GM12878 (cell line): ENCODE results near the gene MED13L. TPM values are rescaled to one million over a fixed set of nuclear protein-coding genes. Genes with fewer than 3 reads are reported as not detected.

Source experiments
- ATAC-seq: fragments of 200-7000 bp; cut with Tn5 transposase; 3 replicates; pipeline ENCODE4 v1.9.1; 2020; ENCODE audit warnings: mild to moderate bottlenecking, moderate library complexity
- BruUV-seq: library from RNA; stranded (reverse); fragments of 400-500 nt; replicated peaks from 2 replicates; lab custom pipeline; 2021; lab: Mats Ljungman, UMichigan
- CTCF ChIA-PET: fragments of 300-600 bp; sonication (Branson Sonifier 250); formaldehyde crosslinking; extraction: SDS; loops from one replicate; lab custom pipeline; 2021; ENCODE audit warnings: inconsistent platforms; lab: Yijun Ruan, JAX
- POLR2A ChIA-PET: fragments of 350-600 bp; formaldehyde crosslinking; extraction: SDS; loops from one replicate; lab custom pipeline; 2021; ENCODE audit warnings: inconsistent platforms; lab: Charles Lee
- RAD21 ChIA-PET: fragments of 300-600 bp; sonication (Branson Sonifier 250); formaldehyde crosslinking; loops from one replicate; lab custom pipeline; 2023; ENCODE audit warnings: antibody characterized with exemption; ENCODE audit not compliant: unreplicated experiment; lab: Charles Lee
- SMC1A ChIA-PET: fragments of 300-600 bp; sonication (Branson Sonifier 250); formaldehyde crosslinking; loops from one replicate; lab custom pipeline; 2023; ENCODE audit not compliant: unreplicated experiment, uncharacterized antibody; lab: Charles Lee
- DNase-seq: peaks from one replicate; pipeline ENCODE4 v3.0.0-alpha.2; 2011; ENCODE audit warnings: low read depth, low spot score
- FAIRE-seq: peaks from 3 replicates; lab custom pipeline; 2011; peaks lifted over from hg19 to GRCh38; lab: Jason Lieb, UNC
- H2AFZ ChIP-seq: 2 replicates; pipeline ENCODE4 v1.6.0; 2011; ENCODE audit warnings: low read depth, low read length, control low read depth; ENCODE audit not compliant: control insufficient read depth
- H3K27ac ChIP-seq: 2 replicates; pipeline ENCODE4 v1.5.1; 2011; ENCODE audit warnings: control low read depth; ENCODE audit not compliant: control insufficient read depth, insufficient read depth
- H3K27me3 ChIP-seq, 2 experiments: replicated peaks in 1 of 2; 2 replicates each; pipeline versions ENCODE4 v1.6.0 to v1.6.1; 2011; ENCODE audit warnings: low read length in 1 of 2; ENCODE audit not compliant: control insufficient read depth in 2 of 2, insufficient read depth in 2 of 2
- H3K36me3 ChIP-seq, 2 experiments: 2 replicates each; pipeline ENCODE4 v1.5.1; 2011; ENCODE audit warnings: low read length in 1 of 2; ENCODE audit not compliant: control insufficient read depth in 2 of 2, insufficient read depth in 2 of 2
- H3K4me1 ChIP-seq: 2 replicates; pipeline ENCODE4 v1.6.1; 2011; ENCODE audit warnings: mild to moderate bottlenecking, low read length, moderate library complexity, mixed read lengths; ENCODE audit not compliant: control insufficient read depth, insufficient read depth
- H3K4me2 ChIP-seq: 2 replicates; pipeline ENCODE4 v1.6.0; 2011; ENCODE audit warnings: control low read depth; ENCODE audit not compliant: control insufficient read depth, insufficient read depth
- H3K4me3 ChIP-seq: fragments of 200-600 bp; sonication (generic); 2 replicates; pipeline ENCODE4 v1.5.1; 2016
- H3K79me2 ChIP-seq: 2 replicates; pipeline ENCODE4 v1.6.0; 2011; ENCODE audit warnings: low read length; ENCODE audit not compliant: control insufficient read depth, insufficient read depth
- H3K9ac ChIP-seq: 2 replicates; pipeline ENCODE4 v1.8.0; 2011; ENCODE audit warnings: low read length, control low read depth, mixed read lengths; ENCODE audit not compliant: control insufficient read depth, insufficient read depth
- H3K9me3 ChIP-seq: replicated peaks from 3 replicates; pipeline ENCODE4 v1.5.1; 2011; ENCODE audit warnings: mild to moderate bottlenecking, low read length; ENCODE audit not compliant: control insufficient read depth, insufficient read depth
- H4K20me1 ChIP-seq: 2 replicates; pipeline ENCODE4 v1.6.0; 2011; ENCODE audit not compliant: control insufficient read depth, insufficient read depth
- BRCA1 ChIP-seq: IDR thresholded peaks from 2 replicates; pipeline ENCODE4 v1.6.1; 2011; ENCODE audit warnings: low read depth, low read length, improper control_type of control experiment
- CEBPZ ChIP-seq: fragments of 150-350 bp; IDR thresholded peaks from 2 replicates; pipeline ENCODE4 v1.6.1; 2016; ENCODE audit warnings: low read depth, low read length
- DPF2 ChIP-seq: fragments of 450-650 bp; IDR thresholded peaks from 2 replicates; pipeline ENCODE4 v1.6.1; 2017; ENCODE audit warnings: mild to moderate bottlenecking
- NR2C2 ChIP-seq: IDR thresholded peaks from 2 replicates; pipeline ENCODE4 v1.6.1; 2011; ENCODE audit warnings: borderline replicate concordance, low read depth; ENCODE audit not compliant: control insufficient read depth, insufficient read length
- PML ChIP-seq: IDR thresholded peaks from 2 replicates; pipeline ENCODE4 v1.6.1; 2012; ENCODE audit warnings: low read length, inconsistent platforms
- RELA ChIP-seq: fragments of 450-650 bp; IDR thresholded peaks from 2 replicates; pipeline ENCODE4 v1.8.0; 2014; ENCODE audit warnings: borderline replicate concordance; ENCODE audit not compliant: partially characterized antibody
- RUNX3 ChIP-seq: IDR thresholded peaks from 2 replicates; pipeline ENCODE4 v1.6.1; 2012; ENCODE audit warnings: low read length, inconsistent platforms
- SMAD1 ChIP-seq: fragments of 450-650 bp; IDR thresholded peaks from 2 replicates; pipeline ENCODE4 v1.6.1; 2018; ENCODE audit warnings: mild to moderate bottlenecking, low read depth; ENCODE audit not compliant: partially characterized antibody
- SMC3 ChIP-seq: IDR thresholded peaks from 2 replicates; pipeline ENCODE4 v1.6.1; 2011; ENCODE audit warnings: low read length, improper control_type of control experiment, borderline replicate concordance
- USF1 ChIP-seq: IDR thresholded peaks from 2 replicates; pipeline ENCODE4 v1.6.1; 2011; ENCODE audit warnings: borderline replicate concordance, low read depth, mild to moderate bottlenecking, moderate library complexity, mixed read lengths, low read length; ENCODE audit not compliant: insufficient read depth; ENCODE audit errors: extremely low read length
- YBX1 ChIP-seq: fragments of 450-650 bp; IDR thresholded peaks from 2 replicates; pipeline ENCODE4 v1.6.1; 2016; ENCODE audit warnings: antibody characterized with exemption
- WGBS: methylation state at CpG from one replicate; pipeline ENCODE4 v1.1.6; 2016; ENCODE audit warnings: low lambda C conversion rate; ENCODE audit not compliant: insufficient replicate concordance, insufficient coverage; ENCODE audit errors: missing lambda C conversion rate; 5-methylcytosine and 5-hydroxymethylcytosine counted together
- in situ Hi-C: fragments of 300-500 bp; cut with MboI; formaldehyde crosslinking; loops from 9 replicates; pipeline ENCODE4 v1.14.3; 2018; ENCODE audit warnings: mixed read lengths
- intact Hi-C: fragments of 100-400 bp; cut with micrococcal nuclease; formaldehyde crosslinking; loops from one replicate; pipeline ENCODE4 v1.14.2; 2022; ENCODE audit not compliant: unreplicated experiment
- polyA plus RNA-seq, 11 experiments: library from polyadenylated mRNA; depleted of rRNA in 4 of 11; unstranded in 6 of 11; stranded (reverse) in 5 of 11; fragments of >200 nt; fragmentation: Nextera tagmentation in 4 of 11; fragmentation: Illumina TruSeq in 1 of 11; extraction: Ambion mirVana in 4 of 11; extraction: Trizol in 1 of 11; gene quantifications; 1 replicate in 1 of 11; 2 replicates in 10 of 11; pipeline versions ENCODE4 v1.2.1 to v1.2.3, GENCODE V29; 2011 to 2016; ENCODE audit warnings: inconsistent platforms in 2 of 11, missing spikeins in 2 of 11, low read depth in 1 of 11
- total RNA-seq, 4 experiments: library from RNA; depleted of rRNA in 3 of 4; stranded (reverse); fragments of >200 nt in 3 of 4; fragmentation: Illumina TruSeq in 1 of 4; extraction: Trizol in 1 of 4; gene quantifications; 2 replicates each; pipeline versions ENCODE4 v1.2.1 to v1.2.3, GENCODE V29; 2013 to 2021

MED13L gene
- total and polyA plus RNA-seq, 10 of the 15 experiments (the other 5 are each of a cell fraction or from before 2014, with no cell fraction given), result 3.7 to 30.1 (median 9.1) TPM

GRCh38 chr12:116055895-116056607 is 221.4 kb downstream of the MED13L start:
- Histone ChIP-seq H3K36me3 (no peaks in the 10 kb centered on the region), H3K27ac (no peak overlapping the region), H3K27me3 (no peaks in the 10 kb centered on the region), H3K4me3 (no peak overlapping the region), H4K20me1 (no peaks in the 10 kb centered on the region), H2AFZ (no peak overlapping the region), H3K9ac (no peak overlapping the region), H3K9me3 (no peaks in the 10 kb centered on the region), H3K4me1 (no peaks in the 10 kb centered on the region), H3K79me2 (no peaks in the 10 kb centered on the region), H3K4me2 (no peak overlapping the region)
- DNase-seq (no peak), FAIRE-seq (no peak), ATAC-seq (no peak)
- WGBS, result 38% methylated on average over 3 of the region's 3 CpGs
- ChIA-PET POLR2A (interaction anchor here (0.6 kb wide), 1 partner anchor 30 kb away, joined by 3 read pairs; no protein-coding TSS in a partner anchor), CTCF (interaction anchor here (0.7 to 2.0 kb wide), 5 partner anchors 11 to 624 kb away, joined by 3 to 7 read pairs (median 3); no protein-coding TSS in a partner anchor), SMC1A (interaction anchor here (1.7 kb wide), 1 partner anchor 54 kb away, joined by 3 read pairs; no protein-coding TSS in a partner anchor), RAD21 (no interaction called here)
- intact Hi-C loops (no loop called here), in situ Hi-C loops (no loop called here)
- BruUV-seq, result no TSS peak
- TF ChIP-seq RUNX3 (peak; percentile 72), RELA (no peak)

- H3K36me3 ChIP-seq, result no peaks in the 10 kb centered on the region
- H2AFZ ChIP-seq, result no peak overlapping the region
- ChIA-PET SMC1A (interaction anchor here (0.9 kb wide), 1 partner anchor 33 kb away, joined by 3 read pairs; no protein-coding TSS in a partner anchor), CTCF (interaction anchor here (0.7 to 2.0 kb wide), 2 partner anchors 8 to 13 kb away, joined by 3 to 7 read pairs; no protein-coding TSS in a partner anchor), RAD21 (interaction anchor here (1.5 kb wide), 1 partner anchor 10 kb away, joined by 3 read pairs; no protein-coding TSS in a partner anchor), POLR2A (no interaction called here)
- no peak for ATAC-seq
- no peak for FAIRE-seq
- H3K4me1 ChIP-seq, result no peaks in the 10 kb centered on the region; the same call in 1 of the 2 replicates
- intact Hi-C loops, result no loop called here
- BruUV-seq, result no TSS peak
- H4K20me1 ChIP-seq, result no peaks in the 10 kb centered on the region
- H3K79me2 ChIP-seq, result no peaks in the 10 kb centered on the region
- 30% methylated on average over 2 of the region's 2 CpGs for WGBS
- no peak overlapping the region for H3K4me2 ChIP-seq
- no peak overlapping the region for H3K4me3 ChIP-seq
- in situ Hi-C loops, result no loop called here
- H3K27me3 ChIP-seq, result no peaks in the 10 kb centered on the region
- H3K27ac ChIP-seq, result no peak overlapping the region
- DNase-seq, result no peak
- no peak overlapping the region for H3K9ac ChIP-seq
- no peaks in the 10 kb centered on the region for H3K9me3 ChIP-seq
- TF ChIP-seq YBX1, result no peak
- TF ChIP-seq SMAD1, result no peak
- TF ChIP-seq PML, result no peak
- no peak for TF ChIP-seq CEBPZ
- no peak for TF ChIP-seq SMC3
- no peak for TF ChIP-seq DPF2
- no peak for TF ChIP-seq BRCA1
- TF ChIP-seq USF1, result no peak
- TF ChIP-seq NR2C2, result no peak
Measured at GRCh38 chr12:116054280-116054679, 223.2 kb downstream of the MED13L start.
